GM12878 (cell line): Measurements from ENCODE around the gene DCDC2. TPM values are rescaled to one million over a fixed set of nuclear protein-coding genes. Genes with fewer than 3 reads are reported as not detected.
"Not testable (repeated sequence)": the region's sequence is repeated elsewhere in the genome, so short reads cannot be mapped to it uniquely, and the experiment has no call there.

ENCODE experiments used
- ATAC-seq: fragments of 200-7000 bp; cut with Tn5 transposase; 3 replicates; pipeline ENCODE4 v1.9.1; 2020; ENCODE audit warnings: mild to moderate bottlenecking, moderate library complexity
- BruUV-seq: library from RNA; stranded (reverse); fragments of 400-500 nt; replicated peaks from 2 replicates; lab custom pipeline; 2021; lab: Mats Ljungman, UMichigan
- CTCF ChIA-PET: fragments of 300-600 bp; sonication (Branson Sonifier 250); formaldehyde crosslinking; extraction: SDS; loops from one replicate; lab custom pipeline; 2021; ENCODE audit warnings: inconsistent platforms; lab: Yijun Ruan, JAX
- POLR2A ChIA-PET: fragments of 350-600 bp; formaldehyde crosslinking; extraction: SDS; loops from one replicate; lab custom pipeline; 2021; ENCODE audit warnings: inconsistent platforms; lab: Charles Lee
- RAD21 ChIA-PET: fragments of 300-600 bp; sonication (Branson Sonifier 250); formaldehyde crosslinking; loops from one replicate; lab custom pipeline; 2023; ENCODE audit warnings: antibody characterized with exemption; ENCODE audit not compliant: unreplicated experiment; lab: Charles Lee
- SMC1A ChIA-PET: fragments of 300-600 bp; sonication (Branson Sonifier 250); formaldehyde crosslinking; loops from one replicate; lab custom pipeline; 2023; ENCODE audit not compliant: unreplicated experiment, uncharacterized antibody; lab: Charles Lee
- DNase-seq: peaks from one replicate; pipeline ENCODE4 v3.0.0-alpha.2; 2011; ENCODE audit warnings: low read depth, low spot score
- FAIRE-seq: peaks from 3 replicates; lab custom pipeline; 2011; peaks lifted over from hg19 to GRCh38; lab: Jason Lieb, UNC
- H2AFZ ChIP-seq: 2 replicates; pipeline ENCODE4 v1.6.0; 2011; ENCODE audit warnings: low read depth, low read length, control low read depth; ENCODE audit not compliant: control insufficient read depth
- H3K27ac ChIP-seq: 2 replicates; pipeline ENCODE4 v1.5.1; 2011; ENCODE audit warnings: control low read depth; ENCODE audit not compliant: control insufficient read depth, insufficient read depth
- H3K27me3 ChIP-seq, 2 experiments: replicated peaks in 1 of 2; 2 replicates each; pipeline versions ENCODE4 v1.6.0 to v1.6.1; 2011; ENCODE audit warnings: low read length in 1 of 2; ENCODE audit not compliant: control insufficient read depth in 2 of 2, insufficient read depth in 2 of 2
- H3K36me3 ChIP-seq, 2 experiments: 2 replicates each; pipeline ENCODE4 v1.5.1; 2011; ENCODE audit warnings: low read length in 1 of 2; ENCODE audit not compliant: control insufficient read depth in 2 of 2, insufficient read depth in 2 of 2
- H3K4me1 ChIP-seq: 2 replicates; pipeline ENCODE4 v1.6.1; 2011; ENCODE audit warnings: mild to moderate bottlenecking, low read length, moderate library complexity, mixed read lengths; ENCODE audit not compliant: control insufficient read depth, insufficient read depth
- H3K4me2 ChIP-seq: 2 replicates; pipeline ENCODE4 v1.6.0; 2011; ENCODE audit warnings: control low read depth; ENCODE audit not compliant: control insufficient read depth, insufficient read depth
- H3K4me3 ChIP-seq: fragments of 200-600 bp; sonication (generic); 2 replicates; pipeline ENCODE4 v1.5.1; 2016
- H3K79me2 ChIP-seq: 2 replicates; pipeline ENCODE4 v1.6.0; 2011; ENCODE audit warnings: low read length; ENCODE audit not compliant: control insufficient read depth, insufficient read depth
- H3K9ac ChIP-seq: 2 replicates; pipeline ENCODE4 v1.8.0; 2011; ENCODE audit warnings: low read length, control low read depth, mixed read lengths; ENCODE audit not compliant: control insufficient read depth, insufficient read depth
- H3K9me3 ChIP-seq: replicated peaks from 3 replicates; pipeline ENCODE4 v1.5.1; 2011; ENCODE audit warnings: mild to moderate bottlenecking, low read length; ENCODE audit not compliant: control insufficient read depth, insufficient read depth
- H4K20me1 ChIP-seq: 2 replicates; pipeline ENCODE4 v1.6.0; 2011; ENCODE audit not compliant: control insufficient read depth, insufficient read depth
- CHD2 ChIP-seq: IDR thresholded peaks from 2 replicates; pipeline ENCODE4 v1.6.1; 2011; ENCODE audit warnings: low read depth, low read length, improper control_type of control experiment, borderline replicate concordance
- RAD21 ChIP-seq: IDR thresholded peaks from 2 replicates; pipeline ENCODE4 v1.6.1; 2011; ENCODE audit warnings: mild to moderate bottlenecking, low read depth, low read length, moderate library complexity; ENCODE audit not compliant: insufficient read depth
- RFX5 ChIP-seq: IDR thresholded peaks from 2 replicates; pipeline ENCODE4 v1.6.1; 2011; ENCODE audit warnings: low read depth, low read length, improper control_type of control experiment
- SMC3 ChIP-seq: IDR thresholded peaks from 2 replicates; pipeline ENCODE4 v1.6.1; 2011; ENCODE audit warnings: low read length, improper control_type of control experiment, borderline replicate concordance
- ZNF384 ChIP-seq: IDR thresholded peaks from 2 replicates; pipeline ENCODE4 v1.6.1; 2012; ENCODE audit warnings: low read depth, mild to moderate bottlenecking, low read length, improper control_type of control experiment, borderline replicate concordance
- WGBS: methylation state at CpG from one replicate; pipeline ENCODE4 v1.1.6; 2016; ENCODE audit warnings: low lambda C conversion rate; ENCODE audit not compliant: insufficient replicate concordance, insufficient coverage; ENCODE audit errors: missing lambda C conversion rate; 5-methylcytosine and 5-hydroxymethylcytosine counted together
- in situ Hi-C: fragments of 300-500 bp; cut with MboI; formaldehyde crosslinking; loops from 9 replicates; pipeline ENCODE4 v1.14.3; 2018; ENCODE audit warnings: mixed read lengths
- intact Hi-C: fragments of 100-400 bp; cut with micrococcal nuclease; formaldehyde crosslinking; loops from one replicate; pipeline ENCODE4 v1.14.2; 2022; ENCODE audit not compliant: unreplicated experiment
- polyA plus RNA-seq, 11 experiments: library from polyadenylated mRNA; depleted of rRNA in 4 of 11; unstranded in 6 of 11; stranded (reverse) in 5 of 11; fragments of >200 nt; fragmentation: Nextera tagmentation in 4 of 11; fragmentation: Illumina TruSeq in 1 of 11; extraction: Ambion mirVana in 4 of 11; extraction: Trizol in 1 of 11; gene quantifications; 1 replicate in 1 of 11; 2 replicates in 10 of 11; pipeline versions ENCODE4 v1.2.1 to v1.2.3, GENCODE V29; 2011 to 2016; ENCODE audit warnings: inconsistent platforms in 2 of 11, missing spikeins in 2 of 11, low read depth in 1 of 11
- total RNA-seq, 4 experiments: library from RNA; depleted of rRNA in 3 of 4; stranded (reverse); fragments of >200 nt in 3 of 4; fragmentation: Illumina TruSeq in 1 of 4; extraction: Trizol in 1 of 4; gene quantifications; 2 replicates each; pipeline versions ENCODE4 v1.2.1 to v1.2.3, GENCODE V29; 2013 to 2021
- TF ChIP-seq, protein P1 (sequence below), 3 experiments: IDR thresholded peaks in 2 of 3; conservative IDR thresholded peaks in 1 of 3; 2 replicates each; pipeline ENCODE4 v1.5.1; 2011; ENCODE audit warnings: low read depth in 3 of 3, low read length in 3 of 3, mild to moderate bottlenecking in 3 of 3, control low read depth in 2 of 3, moderate library complexity in 2 of 3, inconsistent platforms in 1 of 3, mixed read lengths in 1 of 3; ENCODE audit not compliant: control insufficient read depth in 2 of 3, insufficient read depth in 1 of 3; ENCODE audit errors: extremely low read depth in 1 of 3

Gene DCDC2
- total and polyA plus RNA-seq, 10 of the 15 experiments (the other 5 are each of a cell fraction or from before 2014, with no cell fraction given) = under 0.01 to 0.03 TPM; not detected in 8

- ChIA-PET CTCF (interaction anchor here (0.6 to 3.0 kb wide), 12 partner anchors 9 to 1936 kb away, joined by 3 to 16 read pairs (median 4); no protein-coding TSS in a partner anchor), POLR2A (no interaction called here), SMC1A (interaction anchor here (1.0 to 1.3 kb wide), 2 partner anchors 140 to 1304 kb away, joined by 3 to 4 read pairs; no protein-coding TSS in a partner anchor)
- Histone ChIP-seq H3K27me3 (no peaks in the 10 kb centered on the region), H3K36me3 (no peaks in the 10 kb centered on the region), H3K4me2 (no peak overlapping the region), H2AFZ (no peak overlapping the region), H3K9me3 (no peaks in the 10 kb centered on the region), H3K27ac (no peak overlapping the region), H3K9ac (no peak overlapping the region), H3K79me2 (no peaks in the 10 kb centered on the region)
- intact Hi-C loops = loop anchor here (1.0 to 5.0 kb wide), 2 partner anchors 67 to 141 kb away; no protein-coding TSS in a partner anchor
- FAIRE-seq = peak; percentile 89
- ATAC-seq = peak; percentile 72
- in situ Hi-C loops = loop anchor here (5.0 kb wide), 1 partner anchor 143 kb away; no protein-coding TSS in a partner anchor
- BruUV-seq = no TSS peak
- DNase-seq = peak; percentile 24
- TF ChIP-seq, protein P1, sequence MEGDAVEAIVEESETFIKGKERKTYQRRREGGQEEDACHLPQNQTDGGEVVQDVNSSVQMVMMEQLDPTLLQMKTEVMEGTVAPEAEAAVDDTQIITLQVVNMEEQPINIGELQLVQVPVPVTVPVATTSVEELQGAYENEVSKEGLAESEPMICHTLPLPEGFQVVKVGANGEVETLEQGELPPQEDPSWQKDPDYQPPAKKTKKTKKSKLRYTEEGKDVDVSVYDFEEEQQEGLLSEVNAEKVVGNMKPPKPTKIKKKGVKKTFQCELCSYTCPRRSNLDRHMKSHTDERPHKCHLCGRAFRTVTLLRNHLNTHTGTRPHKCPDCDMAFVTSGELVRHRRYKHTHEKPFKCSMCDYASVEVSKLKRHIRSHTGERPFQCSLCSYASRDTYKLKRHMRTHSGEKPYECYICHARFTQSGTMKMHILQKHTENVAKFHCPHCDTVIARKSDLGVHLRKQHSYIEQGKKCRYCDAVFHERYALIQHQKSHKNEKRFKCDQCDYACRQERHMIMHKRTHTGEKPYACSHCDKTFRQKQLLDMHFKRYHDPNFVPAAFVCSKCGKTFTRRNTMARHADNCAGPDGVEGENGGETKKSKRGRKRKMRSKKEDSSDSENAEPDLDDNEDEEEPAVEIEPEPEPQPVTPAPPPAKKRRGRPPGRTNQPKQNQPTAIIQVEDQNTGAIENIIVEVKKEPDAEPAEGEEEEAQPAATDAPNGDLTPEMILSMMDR (IDR thresholded peaks at IDR 0.05 in 2 of 3, conservative IDR thresholded peaks at IDR 0.05 in 1 of 3; ENCODE audit: control insufficient read depth in 2 of 3, extremely low read depth in 1 of 3, insufficient read depth in 1 of 3, low read depth in 3 of 3, low read length in 3 of 3) = peak; percentile 43 to 67 (median 54); a peak in 5 of 6 replicates
- TF ChIP-seq SMC3 = peak; percentile 70; the same call in 1 of the 2 replicates
- peak; percentile 87 for TF ChIP-seq RAD21
- TF ChIP-seq ZNF384 = no peak
- no peak for TF ChIP-seq RFX5
- no peak for TF ChIP-seq CHD2
- TF ChIP-seq, all 136 proteins: peak for 3
- WGBS = 10% methylated on average over 4 of the region's 4 CpGs
- H3K4me3 ChIP-seq = no peak overlapping the region
- RAD21 ChIA-PET = no interaction called here
- H3K4me1 ChIP-seq = no peaks in the 10 kb centered on the region
- H4K20me1 ChIP-seq = no peaks in the 10 kb centered on the region
Observed at GRCh38 chr6:24205020-24205492, 152.8 kb downstream of the DCDC2 start.

DNA sequence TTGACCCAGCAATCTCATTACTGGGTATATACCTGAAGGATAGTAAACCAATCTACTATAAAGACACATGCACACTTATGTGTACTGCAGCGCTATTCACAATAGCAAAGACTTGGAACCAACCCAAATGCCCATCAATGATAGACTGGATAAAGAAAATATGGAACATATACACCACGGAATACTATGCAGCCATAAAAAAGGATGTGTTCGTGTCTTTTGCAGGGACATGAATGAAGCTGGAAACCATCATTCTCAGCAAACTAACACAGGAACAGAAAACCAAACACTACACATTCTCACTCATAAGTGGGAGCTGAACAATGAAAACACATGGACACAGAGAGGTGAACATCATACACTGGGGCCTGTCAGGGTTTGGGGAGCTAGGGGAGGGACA is 153.7 kb downstream of the DCDC2 start:
- POLR2A ChIA-PET = not testable (repeated sequence)

More for the DNA sequence above, 153.7 kb downstream of the DCDC2 start:
- H3K4me1 ChIP-seq, intact Hi-C loops, RAD21 ChIA-PET, H3K27me3 ChIP-seq, H3K79me2 ChIP-seq, H3K36me3 ChIP-seq, DNase-seq, H3K27ac ChIP-seq, ATAC-seq, H3K9ac ChIP-seq, in situ Hi-C loops, H2AFZ ChIP-seq, BruUV-seq, H3K4me3 ChIP-seq, H3K4me2 ChIP-seq, H4K20me1 ChIP-seq, H3K9me3 ChIP-seq, FAIRE-seq: not testable (repeated sequence)
- ChIA-PET SMC1A (interaction anchor here (0.6 to 1.3 kb wide), 2 partner anchors 12 to 139 kb away, joined by 4 to 5 read pairs; no protein-coding TSS in a partner anchor), CTCF (interaction anchor here (1.5 to 3.0 kb wide), 2 partner anchors 105 to 139 kb away, joined by 3 to 16 read pairs; no protein-coding TSS in a partner anchor)
- 34% methylated on average over 3 of the region's 3 CpGs for WGBS
